Medulla oblongata (tissue), 1 donor: ENCODE data around the gene NUP153.
"Not testable (repeated sequence)": the region's sequence is repeated elsewhere in the genome, so short reads cannot be mapped to it uniquely, and the experiment has no call there.

Experiments
- DNase-seq: peaks from one replicate; pipeline ENCODE4 v3.0.0-alpha.2; 2015; ENCODE audit errors: extremely low spot score

Gene NUP153

GRCh38 chr6:17714177-17714576 is 7.5 kb upstream of the NUP153 start:
- no peak for DNase-seq

- no peak for DNase-seq
Measured at GRCh38 chr6:17712576-17712975, 5.9 kb upstream of the NUP153 start.

- no peak for DNase-seq
Measured at GRCh38 chr6:17710331-17710730, 3.6 kb upstream of the NUP153 start.

- no peak for DNase-seq
Measured at GRCh38 chr6:17709476-17709875, 2.8 kb upstream of the NUP153 start.

- not testable (repeated sequence) for DNase-seq
Measured at GRCh38 chr6:17708035-17708434, 1.3 kb upstream of the NUP153 start.

GRCh38 chr6:17707371-17707651 is 586 bp upstream of the NUP153 start:
- DNase-seq = no peak

- peak; percentile 52 for DNase-seq
Measured at GRCh38 chr6:17705778-17706579, 746 bp downstream of the NUP153 start.

GRCh38 chr6:17705428-17705777 is 1.3 kb downstream of the NUP153 start:
- peak; percentile 24 for DNase-seq

GRCh38 chr6:17703256-17703694 is 3.5 kb downstream of the NUP153 start:
- DNase-seq = peak; percentile 33

GRCh38 chr6:17700421-17701416 is 6.0 kb downstream of the NUP153 start:
- no peak for DNase-seq

- DNase-seq = no peak
Measured at GRCh38 chr6:17691925-17692538, 14.7 kb downstream of the NUP153 start.

- DNase-seq = no peak
Measured at GRCh38 chr6:17688481-17688880, 18.2 kb downstream of the NUP153 start.

GRCh38 chr6:17687136-17687535 is 19.6 kb downstream of the NUP153 start:
- DNase-seq = no peak

- no peak for DNase-seq
Measured at GRCh38 chr6:17684134-17684533, 22.6 kb downstream of the NUP153 start.

- DNase-seq = no peak
Measured at GRCh38 chr6:17683428-17683827, 23.3 kb downstream of the NUP153 start.

GRCh38 chr6:17679726-17680125 is 27.0 kb downstream of the NUP153 start:
- no peak for DNase-seq

GRCh38 chr6:17677602-17678001 is 29.1 kb downstream of the NUP153 start:
- no peak for DNase-seq

GRCh38 chr6:17673543-17674254 is 33.0 kb downstream of the NUP153 start:
- DNase-seq = no peak

GRCh38 chr6:17672064-17672718 is 34.5 kb downstream of the NUP153 start:
- DNase-seq = no peak

GRCh38 chr6:17666646-17667045 is 40.1 kb downstream of the NUP153 start:
- DNase-seq = peak; percentile 74

GRCh38 chr6:17665132-17665531 is 41.6 kb downstream of the NUP153 start:
- no peak for DNase-seq
